WERI-Rb-1 (cell line): ENCODE results near the gene DNM1.

Experiments
- DNase-seq: peaks from one replicate; pipeline ENCODE4 v3.0.0-alpha.2; 2020
- H3K27ac ChIP-seq: fragments of 250-450 bp; sonication (Bioruptor Pico); 2 replicates; pipeline ENCODE4 v1.5.1; 2020; ENCODE audit warnings: mild to moderate bottlenecking, moderate library complexity
- H3K27me3 ChIP-seq: fragments of 250-450 bp; sonication (Bioruptor Pico); 2 replicates; pipeline ENCODE4 v1.5.1; 2021; ENCODE audit warnings: mild to moderate bottlenecking, low read depth, moderate library complexity; ENCODE audit not compliant: insufficient read depth, severe bottlenecking
- H3K36me3 ChIP-seq: fragments of 250-450 bp; sonication (Bioruptor Pico); 2 replicates; pipeline ENCODE4 v1.5.1; 2020; ENCODE audit warnings: mild to moderate bottlenecking, moderate library complexity
- H3K4me3 ChIP-seq: 2 replicates; pipeline ENCODE4 v1.5.1; 2011; ENCODE audit warnings: low read depth, mild to moderate bottlenecking, control low read depth, low read length
- H3K9me3 ChIP-seq: fragments of 250-450 bp; sonication (Bioruptor Pico); 2 replicates; pipeline ENCODE4 v1.5.1; 2021; ENCODE audit warnings: mild to moderate bottlenecking, moderate library complexity; ENCODE audit not compliant: severe bottlenecking
- CTCF ChIP-seq: IDR thresholded peaks from 2 replicates; pipeline ENCODE4 v1.5.1; 2011; ENCODE audit warnings: low read depth, mild to moderate bottlenecking, control low read depth, inconsistent platforms, low read length

Gene DNM1

DNA sequence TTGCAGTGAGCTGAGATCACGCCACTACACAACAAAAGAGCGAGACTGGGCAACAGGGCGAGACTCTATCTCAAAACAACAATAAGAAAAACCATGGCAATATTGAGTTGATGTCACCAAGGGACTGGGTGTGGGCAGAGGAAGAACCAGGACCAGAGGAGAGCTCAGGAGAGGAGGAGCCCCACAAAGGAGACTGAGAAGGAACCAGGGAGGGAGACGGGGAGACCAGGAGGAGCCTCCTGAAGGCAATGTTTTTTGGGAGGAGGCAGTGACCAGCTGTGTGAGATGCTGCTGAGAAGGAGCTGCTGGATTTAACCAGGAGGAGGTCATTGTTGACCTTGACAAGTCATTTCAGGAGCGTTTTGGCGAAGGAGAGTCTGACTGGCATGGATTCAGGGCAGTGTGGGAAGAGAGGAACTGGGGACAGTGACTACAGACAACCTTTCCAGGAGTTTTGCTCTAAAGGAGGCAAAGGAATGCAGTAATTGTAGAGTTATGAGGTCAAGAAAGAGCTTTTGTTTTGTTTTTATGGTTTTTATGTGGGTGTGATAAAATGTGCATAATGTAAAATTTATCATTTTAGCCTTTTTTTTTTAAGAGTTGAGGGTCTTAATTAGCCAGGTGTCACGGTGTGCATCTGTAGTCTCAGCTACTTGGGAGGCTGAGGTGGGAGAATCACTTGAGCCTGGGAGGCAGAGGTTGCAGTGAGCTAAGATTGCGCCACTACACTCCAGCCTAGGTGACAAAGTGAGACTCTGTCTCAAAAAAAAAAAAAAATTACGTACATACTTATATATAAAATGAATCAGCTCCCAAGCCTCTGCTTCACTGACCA is 101.2 kb downstream of the DNM1 start:
- no peak for DNase-seq
- no peak overlapping the region for H3K4me3 ChIP-seq
- TF ChIP-seq CTCF: no peak
- peaks cover 30% of the 10 kb centered on the region for H3K36me3 ChIP-seq
- no peaks in the 10 kb centered on the region for H3K27me3 ChIP-seq
- no peaks in the 10 kb centered on the region for H3K9me3 ChIP-seq
- peak overlapping the region; percentile 51 for H3K27ac ChIP-seq
